Lung (tissue), 12 donors: ENCODE results near the gene EPS8. TPM values are rescaled to one million over a fixed set of nuclear protein-coding genes. Genes with fewer than 3 reads are reported as not detected.
"Not testable (repeated sequence)": the region's sequence is repeated elsewhere in the genome, so short reads cannot be mapped to it uniquely, and the experiment has no call there.

Experiments used
- ATAC-seq: fragments of 200-7000 bp; cut with Tn5 transposase; one replicate; pipeline ENCODE4 v1.9.1; 2020; ENCODE audit warnings: moderate number of reproducible peaks; ENCODE audit not compliant: insufficient read depth, low FRiP score
- DNase-seq, 3 donors: peaks; one replicate each; pipeline ENCODE4 v3.0.0-alpha.2; 2013 to 2017
- H3K27ac ChIP-seq, 2 donors: one replicate each; pipeline ENCODE4 v1.5.1; 2013; ENCODE audit warnings: mild to moderate bottlenecking in 2 of 2, moderate library complexity in 2 of 2, control low read depth in 1 of 2, inconsistent platforms in 1 of 2, low read depth in 1 of 2, low read length in 1 of 2
- H3K27me3 ChIP-seq, 3 donors: one replicate each; pipeline ENCODE4 v1.5.1; 2013; ENCODE audit warnings: low read length in 2 of 3; ENCODE audit not compliant: control insufficient read depth in 3 of 3, insufficient read depth in 3 of 3
- H3K36me3 ChIP-seq, 4 donors: one replicate each; pipeline ENCODE4 v1.5.1; 2013; ENCODE audit warnings: low read length in 4 of 4, mild to moderate bottlenecking in 1 of 4, moderate library complexity in 1 of 4; ENCODE audit not compliant: control insufficient read depth in 4 of 4, insufficient read depth in 4 of 4
- H3K4me1 ChIP-seq, 5 donors: one replicate each; pipeline ENCODE4 v1.5.1; 2013; ENCODE audit warnings: low read length in 5 of 5, mild to moderate bottlenecking in 2 of 5, moderate library complexity in 1 of 5; ENCODE audit not compliant: control insufficient read depth in 5 of 5, insufficient read depth in 5 of 5
- H3K4me3 ChIP-seq: one replicate; pipeline ENCODE4 v1.5.1; 2013; ENCODE audit warnings: mild to moderate bottlenecking, control low read depth, moderate library complexity
- H3K9ac ChIP-seq, 2 donors: one replicate each; pipeline ENCODE4 v1.5.1; 2013; ENCODE audit warnings: low read length in 2 of 2, control low read depth in 1 of 2; ENCODE audit not compliant: insufficient read depth in 1 of 2
- H3K9me3 ChIP-seq, 4 donors: one replicate each; pipeline ENCODE4 v1.5.1; 2013; ENCODE audit warnings: low read length in 3 of 4, mild to moderate bottlenecking in 1 of 4, moderate library complexity in 1 of 4; ENCODE audit not compliant: control insufficient read depth in 4 of 4, insufficient read depth in 3 of 4
- WGBS, 2 donors: extraction: QIAGEN DNeasy Blood & Tissue Kit; methylation state at CpG; one replicate each; pipeline ENCODE4 v1.1.7; 2013; 5-methylcytosine and 5-hydroxymethylcytosine counted together
- polyA plus RNA-seq, 2 donors: library from polyadenylated mRNA; stranded (reverse); fragments of 200-250 nt; gene quantifications; one replicate each; pipeline ENCODE4 v1.2.1, GENCODE V29; 2013
- total RNA-seq, 2 donors: library from RNA; depleted of rRNA in 1 of 2; stranded (reverse); fragments of >200 nt in 1 of 2; gene quantifications; one replicate each; pipeline ENCODE4 v1.2.1, GENCODE V29; 2014 to 2021
- TF ChIP-seq, protein P1 (sequence below): IDR thresholded peaks from 2 replicates; pipeline ENCODE4 v1.5.1; 2012; ENCODE audit warnings: mild to moderate bottlenecking; ENCODE audit errors: control extremely low read depth, extremely low read depth
- donor health status: control.
- donor health status: control.
- donor health status: Bipolar disorder and iron deficiency.
- donor health status: healthy.
- donor health status: DM: yes; HTN: yes; CAD: no.

Gene EPS8
- total and polyA plus RNA-seq, 4 donors = 30.1 to 153 (median 48.9) TPM

- Histone ChIP-seq H3K4me1 (peaks cover 0 to 14% (median 0%) of the 10 kb centered on the region in 5 donors), H3K4me3 (no peak overlapping the region), H3K36me3 (peaks cover 0 to 5% (median under 1%) of the 10 kb centered on the region in 4 donors), H3K9me3 (no peaks in the 10 kb centered on the region), H3K9ac (no peak overlapping the region), H3K27me3 (no peaks in the 10 kb centered on the region), H3K27ac (peak overlapping the region in 1 of 2 donors; percentile 89)
- ATAC-seq (peak; percentile 44), DNase-seq (peak in 1 of 3 donors; percentile 36)
- 31 to 38% methylated on average over 4 of the region's 4 CpGs for whole genome bisulfite sequencing, 2 donors
- TF ChIP-seq, protein P1, sequence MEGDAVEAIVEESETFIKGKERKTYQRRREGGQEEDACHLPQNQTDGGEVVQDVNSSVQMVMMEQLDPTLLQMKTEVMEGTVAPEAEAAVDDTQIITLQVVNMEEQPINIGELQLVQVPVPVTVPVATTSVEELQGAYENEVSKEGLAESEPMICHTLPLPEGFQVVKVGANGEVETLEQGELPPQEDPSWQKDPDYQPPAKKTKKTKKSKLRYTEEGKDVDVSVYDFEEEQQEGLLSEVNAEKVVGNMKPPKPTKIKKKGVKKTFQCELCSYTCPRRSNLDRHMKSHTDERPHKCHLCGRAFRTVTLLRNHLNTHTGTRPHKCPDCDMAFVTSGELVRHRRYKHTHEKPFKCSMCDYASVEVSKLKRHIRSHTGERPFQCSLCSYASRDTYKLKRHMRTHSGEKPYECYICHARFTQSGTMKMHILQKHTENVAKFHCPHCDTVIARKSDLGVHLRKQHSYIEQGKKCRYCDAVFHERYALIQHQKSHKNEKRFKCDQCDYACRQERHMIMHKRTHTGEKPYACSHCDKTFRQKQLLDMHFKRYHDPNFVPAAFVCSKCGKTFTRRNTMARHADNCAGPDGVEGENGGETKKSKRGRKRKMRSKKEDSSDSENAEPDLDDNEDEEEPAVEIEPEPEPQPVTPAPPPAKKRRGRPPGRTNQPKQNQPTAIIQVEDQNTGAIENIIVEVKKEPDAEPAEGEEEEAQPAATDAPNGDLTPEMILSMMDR = no peak
Observed at GRCh38 chr12:15627995-15628945, 160.9 kb downstream of the EPS8 start.

DNA sequence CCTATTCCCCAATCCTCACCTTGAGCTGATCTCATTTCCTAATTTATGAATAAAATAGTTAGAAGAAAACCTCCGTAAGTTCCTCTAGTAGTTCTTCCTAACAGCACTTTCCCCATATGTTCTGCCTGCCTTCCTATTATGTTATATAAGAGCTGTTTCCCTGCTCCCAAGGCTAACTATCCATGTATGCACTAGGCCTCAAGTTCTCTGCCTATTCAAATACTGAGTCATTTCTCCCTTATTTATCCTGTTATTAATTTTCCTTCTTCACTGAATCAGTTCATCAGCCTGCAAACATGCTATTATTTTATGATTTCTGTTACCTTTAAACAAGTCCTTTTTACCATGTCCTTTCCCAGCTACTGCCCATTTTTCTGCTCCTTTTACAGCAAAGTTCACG is 164.1 kb downstream of the EPS8 start:
- no peaks in the 10 kb centered on the region for H3K9me3 ChIP-seq
- TF ChIP-seq, protein P1 = no peak
- H3K4me1 ChIP-seq = peaks cover 0 to 7% (median 0%) of the 10 kb centered on the region in 5 donors
- ATAC-seq (no peak), DNase-seq (no peak)
- peaks cover 0 to 5% (median 0%) of the 10 kb centered on the region in 4 donors for H3K36me3 ChIP-seq
- 97 to 98% methylated on average over 2 of the region's 2 CpGs for WGBS, 2 donors
- peak overlapping the region in 1 of 2 donors; percentile 33 for H3K27ac ChIP-seq
- H3K9ac ChIP-seq = no peak overlapping the region
- no peak overlapping the region for H3K4me3 ChIP-seq
- H3K27me3 ChIP-seq = no peaks in the 10 kb centered on the region

DNA sequence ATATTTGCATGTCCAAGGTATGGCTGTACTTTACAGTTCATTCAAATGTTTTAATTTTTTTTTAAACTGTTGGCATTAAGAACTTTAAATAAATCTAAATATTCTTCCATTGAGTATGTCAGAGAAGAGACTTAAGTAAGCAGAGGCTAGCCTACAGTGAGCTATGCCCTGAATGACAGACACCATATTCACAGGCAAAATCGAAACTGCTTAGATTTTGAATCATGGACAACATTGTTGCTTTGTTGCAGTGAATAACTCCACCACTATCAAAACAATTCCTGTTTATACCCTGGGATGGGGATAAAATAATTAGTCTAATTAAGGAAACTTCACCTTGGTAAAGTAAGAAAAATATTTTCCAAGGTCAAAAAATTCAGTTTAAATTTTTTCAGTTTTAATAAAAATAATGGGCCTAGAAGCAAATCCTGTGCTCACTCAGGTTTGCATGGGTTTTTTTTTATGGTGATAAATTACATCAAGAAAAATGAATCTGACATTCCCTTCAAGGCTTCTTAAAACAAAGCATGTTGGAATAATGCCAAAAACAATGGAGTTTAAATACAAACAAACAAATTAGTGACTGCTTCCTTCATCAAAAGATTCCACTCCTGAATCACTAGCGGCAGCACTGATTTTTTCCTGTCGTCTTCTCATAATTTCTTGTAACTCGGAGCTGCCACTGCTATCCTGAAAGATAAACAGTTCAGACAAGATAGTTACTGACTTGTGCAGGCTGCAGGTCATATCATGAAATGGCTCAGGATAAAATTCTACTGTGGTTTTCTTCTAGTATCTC is 168.2 kb downstream of the EPS8 start:
- TF ChIP-seq, protein P1 = no peak
- no peak overlapping the region for H3K9ac ChIP-seq
- peaks cover 0 to 5% (median 0%) of the 10 kb centered on the region in 4 donors for H3K36me3 ChIP-seq
- no peaks in the 10 kb centered on the region for H3K27me3 ChIP-seq
- H3K4me3 ChIP-seq = no peak overlapping the region
- H3K4me1 ChIP-seq = peaks cover 0 to 7% (median 0%) of the 10 kb centered on the region in 5 donors
- H3K9me3 ChIP-seq = no peaks in the 10 kb centered on the region
- ATAC-seq = no peak
- H3K27ac ChIP-seq = no peak overlapping the region
- DNase-seq = no peak
- WGBS, 2 donors = 62 to 74% methylated on average over 4 of the region's 4 CpGs

- not testable (repeated sequence) for ATAC-seq, H3K9ac ChIP-seq, H3K36me3 ChIP-seq, H3K27me3 ChIP-seq, H3K27ac ChIP-seq, H3K4me3 ChIP-seq, H3K9me3 ChIP-seq, H3K4me1 ChIP-seq, DNase-seq
- WGBS, 2 donors = 94% methylated on average over 8 of the region's 8 CpGs
Observed at GRCh38 chr12:15616495-15616894, 172.7 kb downstream of the EPS8 start.
